NCI-H2029 (cell line): ENCODE measurements around the gene LDLRAD4.

Experiments used
- DNase-seq: peaks from one replicate; lab custom pipeline; 2025; lab: John Stamatoyannopoulos, UW

LDLRAD4 gene

DNA sequence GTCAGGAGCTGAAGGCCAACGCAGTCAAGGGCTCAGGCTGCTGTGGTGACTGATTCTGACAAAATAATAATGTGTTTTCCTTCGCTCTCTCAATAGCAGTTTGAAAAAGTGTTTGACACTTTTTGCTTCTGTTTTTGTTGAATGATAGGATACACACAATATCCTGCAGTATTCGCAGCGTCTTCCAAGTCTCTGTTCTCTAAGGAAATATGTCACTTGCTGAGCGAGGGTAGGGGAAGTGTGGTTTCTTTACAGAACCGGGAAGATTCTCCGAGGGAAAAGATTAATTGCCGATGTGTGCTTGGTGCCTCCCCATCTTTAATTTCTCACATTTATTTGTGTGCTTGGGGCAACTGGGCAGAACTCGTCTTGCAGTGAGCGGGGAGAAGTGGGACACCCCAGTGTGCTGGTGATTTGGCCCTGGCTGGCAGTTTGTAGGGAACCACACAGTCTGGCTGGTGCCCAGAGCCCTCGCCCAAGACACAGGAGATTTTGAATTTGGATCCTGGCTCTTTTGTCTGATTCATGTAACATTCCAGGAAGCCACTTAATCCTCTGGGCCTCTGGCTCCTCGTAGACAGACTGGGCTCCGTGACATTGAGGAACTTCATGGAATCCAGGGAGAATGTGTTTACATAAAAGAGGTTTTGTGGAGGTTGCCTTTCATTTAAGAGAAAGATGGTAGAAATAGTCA lies 169.4 kb downstream of the LDLRAD4 start:
- DNase-seq = no peak

DNA sequence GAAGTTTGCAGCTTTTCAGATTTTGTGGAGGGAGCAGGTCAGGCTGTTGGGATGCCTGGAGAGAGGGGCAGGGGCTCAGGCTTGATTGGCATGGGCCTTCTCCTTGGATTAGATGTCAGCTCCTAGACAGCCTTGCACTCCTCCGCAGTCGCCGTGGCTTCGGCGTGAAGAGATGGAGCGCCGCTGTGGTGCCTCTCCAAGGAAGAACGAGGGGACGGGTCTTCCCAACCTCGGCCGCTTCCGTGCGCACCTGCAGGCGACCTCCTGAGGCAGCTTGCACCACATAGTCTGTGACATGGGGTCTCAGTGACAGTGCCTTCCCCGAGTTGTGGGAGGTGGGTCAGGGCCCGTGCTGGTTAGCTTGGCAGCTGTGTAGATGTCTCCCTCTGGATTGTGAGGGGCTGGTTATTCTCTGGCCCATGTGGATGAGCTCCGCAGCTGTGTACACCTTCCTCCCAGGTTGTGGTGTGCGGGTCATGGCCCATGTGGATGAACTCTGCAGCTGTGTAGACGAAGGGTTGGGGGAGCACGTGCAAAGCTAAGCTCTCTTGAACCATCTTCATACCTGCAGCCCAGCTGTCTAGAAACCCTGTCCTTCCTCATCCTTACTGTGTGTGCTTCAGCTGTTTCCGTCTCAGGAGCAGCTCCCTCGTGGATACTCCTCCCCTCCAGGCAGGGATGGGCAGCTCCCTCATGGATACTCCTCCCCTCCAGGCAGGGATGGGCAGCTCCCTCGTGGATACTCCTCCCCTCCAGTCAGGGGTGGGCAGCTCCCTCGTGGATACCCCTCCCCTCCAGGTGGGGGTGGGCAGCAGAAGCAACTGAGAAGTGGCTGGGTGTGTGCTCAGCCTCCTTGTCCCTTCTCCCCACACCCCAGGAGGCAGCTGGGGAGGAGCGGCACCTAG lies 170.3 kb downstream of the LDLRAD4 start:
- no peak for DNase-seq

DNA sequence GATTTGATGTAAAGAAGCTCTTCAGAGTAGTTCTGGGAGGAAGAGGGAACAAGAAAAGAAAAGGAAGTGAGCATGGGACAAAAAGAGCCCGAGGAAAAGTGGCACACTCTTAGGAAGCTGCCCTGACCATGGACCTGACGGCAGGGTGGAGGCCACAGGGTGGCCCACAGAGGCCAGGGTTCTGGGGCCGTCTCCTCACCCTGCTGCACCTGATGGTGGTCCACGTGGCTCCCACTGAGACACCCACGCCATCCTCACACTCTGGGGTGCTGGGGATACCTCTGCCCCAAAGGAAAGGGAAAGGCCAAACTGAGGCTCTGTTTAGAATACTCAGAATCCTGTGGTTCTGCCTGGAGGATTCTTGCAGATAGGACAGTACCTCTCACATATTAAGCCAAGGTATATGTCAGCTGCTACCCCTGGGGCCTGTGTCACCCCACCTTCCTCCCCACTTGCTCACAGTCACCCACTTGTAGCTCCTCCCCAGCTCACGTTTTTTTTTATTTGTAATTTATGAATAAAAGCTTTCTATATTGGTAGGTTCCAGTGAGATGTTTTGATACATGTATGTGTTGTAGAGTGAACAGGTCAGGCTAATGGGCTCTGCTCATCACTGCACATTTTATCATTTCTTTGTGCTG lies 171.1 kb downstream of the LDLRAD4 start:
- DNase-seq = no peak

DNA sequence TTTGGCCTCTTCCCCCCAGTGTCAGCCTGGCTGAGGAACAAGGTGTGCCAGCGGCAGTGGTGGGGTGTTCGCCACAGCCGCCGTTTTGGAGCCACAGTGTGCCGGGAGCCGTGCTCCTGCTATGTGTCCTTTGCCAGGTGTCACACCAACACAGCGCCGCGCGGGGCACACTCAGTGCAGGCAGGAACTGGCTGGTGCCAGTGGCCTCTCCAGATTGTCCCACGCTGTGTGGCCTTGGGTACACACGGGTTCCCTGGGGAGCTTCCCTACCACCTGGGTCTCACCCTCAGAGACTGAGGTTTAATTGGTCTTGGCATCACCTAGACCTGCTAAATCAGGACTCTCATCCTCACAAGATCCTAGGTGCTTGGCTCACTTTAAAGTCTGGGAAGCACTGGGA lies 171.6 kb downstream of the LDLRAD4 start:
- no peak for DNase-seq

DNA sequence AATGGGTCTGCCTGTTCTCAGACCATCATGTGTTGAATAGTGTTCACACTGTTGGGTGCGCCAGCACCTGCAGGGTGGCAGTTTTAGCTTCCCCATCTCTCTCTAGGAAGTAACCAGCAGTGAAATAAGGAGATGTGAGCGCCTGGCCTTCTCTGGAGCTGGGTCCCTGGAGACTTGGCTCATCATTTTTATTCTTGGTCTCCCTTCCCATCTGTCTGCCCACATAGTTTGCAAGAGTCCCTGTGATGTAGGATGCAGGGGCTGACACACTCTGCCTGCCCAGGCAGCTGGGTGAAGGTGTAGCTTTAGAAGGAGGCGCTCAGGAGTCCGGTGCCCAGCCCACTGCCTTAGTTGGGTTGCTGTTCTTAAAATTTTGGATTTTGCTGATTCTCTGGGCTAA lies 172.2 kb downstream of the LDLRAD4 start:
- no peak for DNase-seq

DNA sequence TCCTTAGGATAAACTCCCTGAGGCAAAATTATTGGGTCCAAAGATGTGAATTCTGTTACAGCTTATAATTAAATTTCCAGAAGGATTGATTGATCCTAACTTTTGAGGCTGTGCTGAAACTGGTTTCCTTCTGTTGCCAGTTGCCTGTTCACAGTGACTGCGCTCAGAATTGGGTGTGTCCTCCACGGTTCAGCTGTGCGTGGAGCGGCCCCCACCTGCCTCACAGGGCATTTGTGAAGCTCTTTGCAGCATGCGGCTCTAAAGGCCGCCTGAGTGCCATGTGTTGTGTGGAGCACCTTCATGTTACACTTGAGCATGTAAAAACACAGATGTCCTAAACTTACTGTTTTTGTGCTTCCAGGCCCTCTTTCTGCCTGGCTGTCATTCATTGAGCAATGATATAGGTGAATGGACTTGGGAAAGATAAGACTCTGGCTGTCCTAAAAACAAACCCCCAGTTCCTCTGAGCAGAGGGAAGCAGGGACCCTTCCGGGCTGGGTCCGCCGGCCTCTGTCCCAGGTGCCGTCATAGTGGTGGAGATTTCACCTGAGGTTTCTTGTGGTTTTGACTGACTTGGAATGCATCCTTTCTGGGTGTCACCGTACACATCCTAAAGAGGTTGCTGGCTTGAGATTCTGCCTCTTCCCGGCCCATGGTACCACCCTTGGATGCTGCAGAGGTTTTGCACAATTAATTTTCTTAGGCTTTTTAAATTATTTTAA lies 173.6 kb downstream of the LDLRAD4 start:
- no peak for DNase-seq

DNA sequence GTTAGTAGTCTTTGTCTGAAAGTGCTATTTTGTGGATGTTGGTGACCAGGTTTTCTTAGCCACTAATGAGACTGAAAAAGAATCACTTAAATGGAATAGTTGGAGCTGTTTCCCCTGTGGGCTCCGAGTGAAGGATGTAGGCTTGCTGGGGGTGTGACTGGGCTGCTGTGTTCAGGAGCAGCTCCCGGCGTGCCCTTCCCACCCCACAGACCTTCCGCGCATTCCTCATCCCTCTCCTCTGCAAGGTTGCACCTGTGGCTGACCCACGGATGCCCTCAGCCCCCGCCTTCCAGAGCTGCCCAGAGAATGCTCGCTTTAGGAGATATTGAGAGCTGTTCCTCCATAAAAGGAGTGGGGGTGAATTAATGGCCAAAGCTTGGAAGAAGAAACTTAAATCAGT lies 174.3 kb downstream of the LDLRAD4 start:
- no peak for DNase-seq

DNA sequence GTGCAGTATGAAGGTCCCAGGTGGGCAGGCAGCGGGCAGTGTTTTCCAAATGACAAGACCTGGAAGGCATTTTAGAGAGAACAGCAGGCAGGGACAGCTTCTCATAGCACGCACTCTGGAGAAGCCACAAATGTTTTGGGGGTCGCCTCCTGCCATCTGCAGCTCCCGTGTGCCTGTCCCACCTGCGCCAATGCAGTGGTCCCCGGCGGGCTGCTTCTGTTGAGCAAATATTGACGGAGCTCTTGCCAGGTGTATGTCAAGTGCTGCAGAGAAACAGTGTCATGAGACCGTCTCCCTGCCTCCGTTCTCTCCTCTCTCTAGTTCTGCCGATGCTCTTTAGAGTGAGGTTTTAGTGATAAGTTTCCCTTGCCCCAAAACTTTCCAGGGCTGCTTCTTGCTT lies 174.8 kb downstream of the LDLRAD4 start:
- DNase-seq = no peak

DNA sequence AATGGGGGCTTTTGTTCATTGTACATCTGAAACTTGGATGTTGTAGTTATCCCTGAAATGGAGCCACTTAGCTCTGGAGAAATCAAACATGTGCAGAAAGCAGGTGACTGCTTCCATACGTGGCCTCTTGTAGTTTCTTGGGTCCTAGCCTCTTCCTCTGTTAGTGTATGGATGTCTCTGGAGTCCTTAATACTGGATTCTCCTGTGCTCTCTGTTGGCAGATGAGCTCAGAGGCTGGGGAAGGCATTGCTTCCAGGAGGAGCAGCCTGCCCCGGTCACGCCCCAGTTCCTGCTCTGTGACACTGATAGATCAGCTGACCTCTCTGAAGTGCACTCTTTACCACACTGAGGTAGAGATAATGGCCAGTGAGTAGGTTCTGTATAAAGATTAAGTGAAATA lies 176.2 kb downstream of the LDLRAD4 start:
- peak; percentile 69 for DNase-seq

DNA sequence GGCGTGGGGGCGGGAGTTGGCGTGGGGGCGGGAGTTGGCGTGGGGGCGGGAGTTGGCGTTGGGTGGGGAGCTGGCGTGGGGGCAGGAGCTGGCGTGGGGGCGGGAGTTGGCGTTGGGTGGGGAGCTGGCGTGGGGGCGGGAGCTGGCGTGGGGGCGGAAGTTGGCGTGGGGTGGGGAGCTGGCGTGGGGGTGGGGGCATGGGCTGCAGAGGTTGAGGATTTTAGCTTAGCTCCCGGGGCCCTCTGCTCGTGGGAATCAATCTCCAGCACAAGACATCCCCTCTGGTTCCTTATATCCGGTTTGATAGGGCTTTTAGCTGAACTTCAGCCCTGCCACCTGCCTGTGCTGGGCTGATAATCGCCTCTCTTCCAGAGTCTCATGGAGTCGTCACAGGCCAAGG lies 177.0 kb downstream of the LDLRAD4 start:
- no peak for DNase-seq

DNA sequence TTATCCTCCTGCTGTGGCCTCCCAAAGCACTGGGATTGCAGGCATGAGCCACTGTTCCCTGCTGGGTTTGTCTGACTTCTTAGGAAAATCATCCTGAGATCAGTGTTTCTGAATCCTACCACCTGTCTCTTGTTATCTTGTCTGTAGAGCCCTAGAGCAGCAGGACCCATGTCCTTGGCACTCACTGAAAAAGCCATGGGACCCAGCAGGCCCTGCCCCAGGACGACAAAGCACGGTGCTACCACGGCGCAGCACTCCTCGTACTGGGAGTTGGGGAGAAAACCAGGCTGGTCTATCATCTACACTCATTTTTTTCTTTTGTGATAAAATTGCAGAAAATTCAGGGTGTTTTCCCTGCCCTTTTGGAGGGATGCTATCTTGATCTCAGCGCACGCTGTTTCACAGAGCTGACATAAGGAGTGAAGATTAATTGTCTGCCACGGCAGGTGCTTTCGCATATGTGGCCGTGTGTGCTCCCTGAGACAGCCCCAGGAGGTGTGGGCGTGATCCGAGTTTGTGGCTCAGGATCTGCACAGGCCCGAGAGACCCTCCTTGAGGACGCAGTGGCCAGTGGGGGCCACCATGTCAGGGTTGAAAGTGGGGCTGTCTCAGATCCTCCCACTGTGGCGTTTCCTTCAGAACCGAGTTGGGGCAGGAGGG lies 179.1 kb downstream of the LDLRAD4 start:
- DNase-seq = no peak

DNA sequence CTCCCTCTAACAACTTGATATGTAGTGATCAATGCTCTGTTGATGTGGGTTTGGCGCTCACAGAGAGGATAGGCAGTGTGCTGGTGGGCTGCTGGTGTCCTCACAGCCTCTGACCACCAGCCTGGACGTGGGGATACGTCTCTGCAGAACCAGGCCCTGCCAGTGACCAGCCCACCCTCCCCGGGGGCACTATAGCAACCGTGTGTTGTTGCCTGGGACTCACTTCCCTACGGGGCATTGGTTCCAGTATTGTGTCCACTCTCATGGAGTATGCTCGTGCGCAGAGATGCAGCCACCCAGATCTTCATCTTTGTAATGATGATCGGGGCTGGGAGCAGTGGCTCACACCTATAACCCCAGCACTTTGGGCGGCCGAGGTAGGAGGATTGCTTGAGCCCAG lies 180.1 kb downstream of the LDLRAD4 start:
- DNase-seq = no peak

DNA sequence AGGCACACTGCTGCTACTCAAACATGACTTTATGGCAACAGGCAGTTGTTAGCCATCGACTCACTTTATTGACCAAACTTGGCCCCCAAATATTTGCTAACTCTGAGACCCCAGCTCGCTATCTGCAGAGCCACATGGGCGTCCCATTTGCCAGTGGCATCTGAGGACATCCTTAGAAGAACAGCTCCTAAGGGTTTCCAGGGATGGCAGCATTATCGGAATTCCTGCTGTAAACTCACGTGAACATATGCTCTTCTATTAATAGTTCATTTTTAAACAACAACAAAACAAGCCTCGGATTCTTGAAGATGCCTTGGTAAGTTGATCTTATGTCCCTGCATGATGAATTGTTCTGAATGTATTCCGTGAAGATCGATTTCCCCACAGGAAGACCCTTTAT lies 181.0 kb downstream of the LDLRAD4 start:
- DNase-seq = no peak

DNA sequence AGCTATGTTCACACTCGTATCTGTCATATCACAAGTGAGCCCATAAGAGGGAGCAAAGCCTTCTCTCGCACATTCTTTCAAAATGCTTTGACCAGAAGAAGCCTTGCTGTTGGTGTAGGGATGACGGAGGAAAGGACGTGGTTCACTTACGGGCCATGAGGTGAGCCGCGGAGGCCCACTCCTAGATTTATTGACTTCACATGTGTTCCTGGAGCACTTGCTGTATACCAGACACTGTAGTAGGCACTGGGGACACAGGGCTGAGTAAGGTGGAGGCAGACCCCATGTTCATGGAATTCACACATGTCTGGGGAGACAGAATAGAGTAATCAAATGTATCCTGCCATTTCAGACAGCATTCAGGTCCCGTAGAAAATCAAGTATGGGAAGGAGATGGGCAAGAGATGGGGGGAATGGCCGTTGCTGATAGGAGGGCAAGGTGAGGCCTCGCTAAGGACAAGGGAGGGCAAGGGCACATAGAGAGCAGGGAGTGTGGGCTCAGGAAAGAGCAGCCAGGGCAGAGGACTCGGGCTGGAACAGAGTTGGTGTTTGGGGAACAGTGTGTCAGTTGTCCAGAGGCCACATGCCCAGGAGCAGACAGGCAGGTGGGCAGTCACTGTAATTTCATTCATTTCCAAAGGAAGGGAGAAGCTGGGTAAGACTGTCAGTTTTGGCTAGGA lies 182.2 kb downstream of the LDLRAD4 start:
- no peak for DNase-seq

DNA sequence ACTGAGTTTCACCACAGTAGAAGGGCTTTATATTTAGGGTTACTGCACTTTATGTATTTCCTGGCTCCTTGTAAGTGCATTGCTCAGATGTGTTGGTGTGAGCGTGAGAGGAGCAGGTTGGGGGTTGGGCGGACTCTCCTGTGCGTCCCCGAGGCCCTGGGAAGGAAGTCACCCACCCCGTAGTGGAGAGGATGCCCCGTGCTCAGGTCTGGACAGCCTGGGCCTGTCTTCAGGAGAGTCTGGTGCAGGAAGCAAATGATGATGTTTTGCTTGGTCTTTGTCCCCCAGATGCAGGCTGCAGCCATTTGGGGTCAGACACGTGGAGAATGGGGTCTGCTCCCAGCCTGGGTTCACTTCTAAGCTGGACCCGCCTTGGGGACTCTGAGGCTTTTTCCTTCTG lies 182.8 kb downstream of the LDLRAD4 start:
- DNase-seq = no peak

DNA sequence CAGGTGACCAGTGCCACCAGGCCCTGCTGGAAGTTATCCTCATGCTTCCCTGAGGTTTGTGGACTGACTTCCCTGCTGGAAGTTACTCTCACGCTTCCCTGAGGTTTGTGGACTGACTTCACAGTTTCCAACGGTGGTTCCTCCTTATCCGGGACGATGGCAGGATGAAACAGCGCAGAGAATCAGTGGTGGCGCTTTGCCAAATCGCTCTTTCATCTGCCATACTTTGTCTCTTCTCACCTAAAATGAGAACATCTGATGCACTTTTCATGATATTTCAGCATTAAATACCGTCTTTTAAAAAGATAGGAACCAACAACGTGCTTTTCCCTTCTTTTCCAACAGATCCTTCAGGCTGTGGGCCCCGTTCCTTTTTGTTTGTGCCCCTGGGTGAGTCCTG lies 183.3 kb downstream of the LDLRAD4 start:
- no peak for DNase-seq

DNA sequence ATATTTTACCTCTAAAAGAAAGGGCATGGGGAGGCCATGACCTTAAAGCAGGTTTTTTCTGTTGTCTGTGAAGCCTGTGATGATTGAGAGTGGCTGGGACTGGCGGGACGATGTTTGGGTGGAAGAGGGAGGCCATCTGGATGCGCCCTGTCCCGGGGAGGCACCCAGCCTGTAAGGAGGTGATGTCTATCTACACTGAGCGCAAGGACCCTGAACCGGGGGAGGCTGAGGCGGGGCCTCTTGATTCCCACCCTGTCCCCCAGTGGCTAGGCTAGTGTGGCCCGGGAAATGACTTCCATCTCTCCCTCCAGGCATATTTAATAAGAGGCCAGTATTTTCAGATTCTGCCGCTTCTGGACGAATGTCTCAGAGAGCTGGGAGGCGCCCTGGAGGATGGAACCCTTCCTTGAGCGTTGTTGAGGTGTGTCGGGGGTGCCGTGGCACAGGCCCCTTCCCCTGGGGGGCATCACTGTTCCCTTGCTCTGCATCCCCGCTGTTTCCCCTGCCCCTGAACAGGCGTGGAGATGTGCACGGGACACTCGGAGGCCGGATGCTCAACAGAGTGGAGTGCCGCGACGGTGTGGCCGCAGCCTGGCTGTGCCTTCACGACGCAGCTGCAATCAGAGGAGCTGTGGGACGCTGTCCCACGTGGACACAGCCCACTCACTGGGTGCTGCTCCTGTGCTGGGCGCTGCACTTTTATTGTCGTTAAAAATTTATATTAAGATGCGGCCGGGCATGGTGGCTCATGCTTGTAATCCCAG lies 185.4 kb downstream of the LDLRAD4 start:
- no peak for DNase-seq

DNA sequence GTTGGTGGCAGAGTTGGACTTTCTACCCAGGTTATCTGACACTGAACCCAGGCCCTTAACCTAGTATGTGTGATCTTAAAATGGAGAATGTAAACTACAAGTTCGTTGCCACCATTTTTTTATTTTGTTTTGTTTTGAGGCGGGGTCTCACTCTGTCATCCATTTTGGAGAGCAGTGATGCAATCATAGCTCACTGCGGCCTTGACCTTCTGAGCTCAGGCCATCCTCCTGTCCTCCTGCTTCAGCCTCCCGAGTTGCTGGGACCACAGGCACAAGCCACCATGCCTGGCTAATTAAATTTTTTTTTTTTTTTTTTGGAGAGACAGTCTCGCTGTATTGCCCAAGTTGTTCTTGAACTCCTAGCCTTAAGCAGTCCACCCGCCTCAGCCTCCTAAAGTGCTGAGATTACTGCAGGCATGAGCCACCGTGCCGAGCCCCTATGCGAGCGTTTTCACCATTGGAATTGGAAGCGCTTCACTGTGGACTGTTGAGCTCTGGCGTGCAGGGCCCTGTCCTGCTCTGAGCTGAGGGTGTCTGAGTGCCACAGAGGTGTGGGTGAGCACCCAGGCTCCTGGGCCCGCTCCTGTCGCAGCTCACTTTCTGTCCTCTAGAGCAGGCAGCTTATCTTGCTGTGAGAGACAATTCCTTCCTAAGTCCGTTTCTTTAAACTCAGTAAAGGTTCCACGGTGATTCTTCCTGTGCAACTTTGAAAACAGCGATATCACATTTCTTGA lies 186.9 kb downstream of the LDLRAD4 start:
- DNase-seq = no peak

DNA sequence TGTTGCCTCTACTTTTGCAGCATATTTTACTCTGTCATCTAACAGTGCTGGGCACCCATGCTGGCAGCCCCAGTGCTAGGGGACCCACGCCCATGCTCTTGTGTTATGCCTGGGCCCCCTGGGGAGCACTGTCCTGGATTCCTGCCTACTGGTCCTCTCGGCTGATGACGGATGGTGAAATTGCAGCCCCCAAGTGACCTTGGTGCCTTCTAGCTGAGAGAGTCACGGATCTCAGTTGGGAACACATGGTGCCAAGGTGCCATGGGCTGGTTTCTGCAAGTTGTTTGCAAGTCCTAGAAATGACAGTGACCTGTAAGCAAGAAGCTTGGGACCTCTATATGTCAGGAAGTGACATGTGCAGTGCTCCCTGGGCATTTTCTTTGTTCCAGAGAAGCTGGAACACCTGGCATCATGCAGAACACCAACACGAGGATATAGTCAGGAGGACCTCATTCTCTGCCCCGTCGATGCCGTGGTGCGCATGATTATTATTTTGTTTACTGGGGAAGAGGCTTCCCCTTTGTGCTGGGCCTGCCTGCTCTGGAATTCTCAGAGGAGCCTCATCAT lies 187.6 kb downstream of the LDLRAD4 start:
- DNase-seq = no peak
